Tibial artery (tissue), 4 donors: ENCODE data around the gene GRM8.

Experiments used
- DNase-seq, 2 donors: peaks; one replicate each; pipeline ENCODE4 v3.0.0-alpha.2; 2019
- H3K27ac ChIP-seq, 2 donors: fragments of 200-600 bp; sonication (generic) in 1 of 2; 1 replicate in 1 of 2; 2 replicates in 1 of 2; pipeline ENCODE4 v1.5.1; 2018 to 2019; ENCODE audit warnings: mild to moderate bottlenecking in 1 of 2
- H3K27me3 ChIP-seq, 2 donors: fragments of 200-600 bp; sonication (generic) in 1 of 2; one replicate each; pipeline versions ENCODE4 v1.5.1 to v1.6.0; 2016 to 2019
- H3K36me3 ChIP-seq, 3 donors: fragments of 200-600 bp; sonication (generic) in 2 of 3; one replicate each; pipeline ENCODE4 v1.5.1; 2016 to 2019; ENCODE audit warnings: mild to moderate bottlenecking in 2 of 3
- H3K4me1 ChIP-seq, 4 donors: fragments of 200-600 bp; sonication (generic) in 2 of 4; 1 replicate in 3 of 4; 2 replicates in 1 of 4; pipeline ENCODE4 v1.5.1; 2016 to 2019
- H3K4me3 ChIP-seq, 2 donors: fragments of 200-600 bp; sonication (generic) in 1 of 2; 1 replicate in 1 of 2; 2 replicates in 1 of 2; pipeline ENCODE4 v1.5.1; 2018 to 2019; ENCODE audit warnings: mild to moderate bottlenecking in 2 of 2
- H3K9me3 ChIP-seq, 3 donors: fragments of 200-600 bp; sonication (generic) in 1 of 3; one replicate each; pipeline ENCODE4 v1.5.1; 2016 to 2019
- intact Hi-C: fragments of 100-400 bp; cut with DNase I; formaldehyde crosslinking; loops from one replicate; pipeline ENCODE4 v1.15.0; 2023; ENCODE audit warnings: low total_unique reads
- TF ChIP-seq, protein P1 (sequence below), 2 experiments: fragments of 200-600 bp in 1 of 2; fragments of 450-650 bp in 1 of 2; IDR thresholded peaks; one replicate each; pipeline ENCODE4 v1.5.1; 2017 to 2019; ENCODE audit warnings: antibody characterized with exemption in 2 of 2, mild to moderate bottlenecking in 1 of 2, moderate library complexity in 1 of 2

Gene GRM8

DNA sequence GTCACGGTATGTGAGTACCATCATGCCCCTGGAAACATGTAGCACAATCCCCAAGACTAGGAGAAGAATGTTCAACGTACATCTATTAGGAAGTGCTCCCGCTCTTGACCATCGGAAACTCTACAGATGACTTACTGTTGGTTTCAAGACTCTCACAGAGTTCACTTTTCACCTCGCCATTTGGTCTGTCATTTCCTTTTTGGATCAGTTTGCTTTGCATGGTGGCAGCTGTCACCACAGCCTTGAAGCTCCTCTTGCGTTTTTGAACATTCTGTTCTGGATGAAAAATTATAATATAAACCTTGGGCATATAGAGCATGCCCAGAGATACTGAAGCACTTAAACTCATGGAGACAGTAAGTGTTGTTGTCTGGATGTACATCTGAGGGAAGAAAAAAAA lies 806.8 kb downstream of the GRM8 start:
- Histone ChIP-seq H3K27ac (no peak overlapping the region), H3K4me1 (no peaks in the 10 kb centered on the region), H3K27me3 (no peaks in the 10 kb centered on the region), H3K9me3 (no peaks in the 10 kb centered on the region), H3K4me3 (no peak overlapping the region), H3K36me3 (no peaks in the 10 kb centered on the region)
- TF ChIP-seq, protein P1, sequence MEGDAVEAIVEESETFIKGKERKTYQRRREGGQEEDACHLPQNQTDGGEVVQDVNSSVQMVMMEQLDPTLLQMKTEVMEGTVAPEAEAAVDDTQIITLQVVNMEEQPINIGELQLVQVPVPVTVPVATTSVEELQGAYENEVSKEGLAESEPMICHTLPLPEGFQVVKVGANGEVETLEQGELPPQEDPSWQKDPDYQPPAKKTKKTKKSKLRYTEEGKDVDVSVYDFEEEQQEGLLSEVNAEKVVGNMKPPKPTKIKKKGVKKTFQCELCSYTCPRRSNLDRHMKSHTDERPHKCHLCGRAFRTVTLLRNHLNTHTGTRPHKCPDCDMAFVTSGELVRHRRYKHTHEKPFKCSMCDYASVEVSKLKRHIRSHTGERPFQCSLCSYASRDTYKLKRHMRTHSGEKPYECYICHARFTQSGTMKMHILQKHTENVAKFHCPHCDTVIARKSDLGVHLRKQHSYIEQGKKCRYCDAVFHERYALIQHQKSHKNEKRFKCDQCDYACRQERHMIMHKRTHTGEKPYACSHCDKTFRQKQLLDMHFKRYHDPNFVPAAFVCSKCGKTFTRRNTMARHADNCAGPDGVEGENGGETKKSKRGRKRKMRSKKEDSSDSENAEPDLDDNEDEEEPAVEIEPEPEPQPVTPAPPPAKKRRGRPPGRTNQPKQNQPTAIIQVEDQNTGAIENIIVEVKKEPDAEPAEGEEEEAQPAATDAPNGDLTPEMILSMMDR (IDR thresholded peaks at IDR 0.05): no peak
- intact Hi-C loops: no loop called here
- no peak for DNase-seq

DNA sequence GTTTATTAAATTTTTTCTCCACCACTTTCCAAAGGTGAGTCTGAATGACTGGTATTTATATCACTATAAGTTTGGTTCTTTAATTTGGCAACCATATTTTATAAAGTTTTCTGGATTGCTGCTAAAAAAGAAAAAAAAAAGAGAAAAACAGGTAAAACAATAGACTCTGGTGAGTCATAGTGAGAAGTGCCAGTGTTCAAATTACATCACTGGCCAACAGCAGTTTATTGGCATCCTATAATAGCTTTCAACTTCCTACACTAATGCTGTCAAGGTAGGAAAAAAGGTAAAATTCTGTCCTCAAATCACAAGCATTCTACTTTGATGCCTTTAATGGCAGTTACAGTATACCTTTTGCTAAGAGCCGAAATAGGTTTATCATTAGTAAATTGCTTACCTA lies 808.8 kb downstream of the GRM8 start:
- H3K4me1 ChIP-seq: no peaks in the 10 kb centered on the region
- no peaks in the 10 kb centered on the region for H3K27me3 ChIP-seq
- TF ChIP-seq, protein P1 (IDR thresholded peaks at IDR 0.05): no peak
- H3K4me3 ChIP-seq: no peak overlapping the region
- no peaks in the 10 kb centered on the region for H3K9me3 ChIP-seq
- H3K36me3 ChIP-seq: no peaks in the 10 kb centered on the region
- no peak for DNase-seq
- no peak overlapping the region for H3K27ac ChIP-seq
- intact Hi-C loops: no loop called here

DNA sequence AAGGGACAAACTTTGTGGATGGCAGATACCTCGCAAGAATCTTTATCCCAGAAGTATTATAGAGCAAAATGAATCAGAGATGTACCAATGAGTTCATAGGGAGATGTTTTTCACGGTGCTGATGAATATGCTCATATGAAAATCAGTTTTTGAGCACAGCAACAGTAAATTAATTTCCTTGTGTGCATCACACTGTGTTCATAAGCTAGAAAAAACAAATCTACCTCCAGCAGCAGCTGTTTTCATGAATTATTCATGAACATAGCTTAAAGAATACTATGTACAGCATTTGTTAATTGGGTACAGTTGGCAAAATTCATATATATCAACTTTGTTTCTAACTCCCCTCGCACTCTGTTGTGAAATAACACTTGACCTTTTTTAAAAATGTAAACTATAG lies 809.8 kb downstream of the GRM8 start:
- Histone ChIP-seq H3K27me3 (no peaks in the 10 kb centered on the region), H3K9me3 (no peaks in the 10 kb centered on the region), H3K27ac (no peak overlapping the region), H3K4me3 (no peak overlapping the region), H3K36me3 (no peaks in the 10 kb centered on the region), H3K4me1 (no peaks in the 10 kb centered on the region)
- TF ChIP-seq, protein P1 (IDR thresholded peaks at IDR 0.05): no peak
- intact Hi-C loops: no loop called here
- DNase-seq: no peak

DNA sequence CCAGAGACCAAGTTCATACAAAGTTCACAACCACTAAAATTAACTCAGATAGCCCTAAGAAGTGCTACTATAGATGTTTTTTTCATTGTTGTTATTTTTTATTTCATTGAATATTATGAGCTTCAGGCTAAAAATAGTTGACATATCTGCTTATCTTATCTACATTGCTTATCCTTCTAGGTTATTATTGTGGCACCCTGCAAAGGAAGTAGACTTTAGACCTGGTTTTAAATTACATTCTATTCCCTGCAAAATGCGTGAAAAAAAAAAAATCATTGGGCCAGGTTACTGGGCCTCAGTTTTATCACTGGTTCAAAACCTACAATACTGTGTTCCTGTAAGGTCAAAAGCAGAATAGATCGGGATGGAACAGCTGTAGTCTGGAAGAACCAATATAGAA lies 811.0 kb downstream of the GRM8 start:
- Histone ChIP-seq H3K27me3 (no peaks in the 10 kb centered on the region), H3K9me3 (no peaks in the 10 kb centered on the region), H3K4me3 (no peak overlapping the region), H3K27ac (no peak overlapping the region), H3K4me1 (no peaks in the 10 kb centered on the region), H3K36me3 (no peaks in the 10 kb centered on the region)
- TF ChIP-seq, protein P1 (IDR thresholded peaks at IDR 0.05): no peak
- no peak for DNase-seq
- intact Hi-C loops: no loop called here

DNA sequence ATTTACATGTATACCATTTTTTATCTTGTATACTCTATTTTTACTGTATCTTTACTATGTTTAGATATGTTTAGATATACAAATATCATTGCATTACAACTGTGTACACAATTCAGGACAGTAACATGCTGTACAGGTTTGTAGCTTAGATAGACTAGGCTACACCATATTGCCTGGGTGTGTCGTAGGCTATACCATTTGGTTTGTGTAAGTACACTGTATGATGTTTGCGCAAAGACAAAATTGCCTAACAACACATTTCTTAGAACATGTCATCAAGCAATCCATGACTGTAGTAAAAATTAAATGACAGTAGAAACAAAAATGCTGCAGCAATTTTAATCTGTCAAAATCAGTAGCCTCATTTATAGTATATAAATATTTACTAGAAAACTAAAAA lies 812.2 kb downstream of the GRM8 start:
- TF ChIP-seq, protein P1 (IDR thresholded peaks at IDR 0.05): no peak
- Histone ChIP-seq H3K36me3 (no peaks in the 10 kb centered on the region), H3K4me3 (no peak overlapping the region), H3K9me3 (no peaks in the 10 kb centered on the region), H3K27ac (no peak overlapping the region), H3K4me1 (no peaks in the 10 kb centered on the region), H3K27me3 (no peaks in the 10 kb centered on the region)
- intact Hi-C loops: no loop called here
- DNase-seq: no peak

DNA sequence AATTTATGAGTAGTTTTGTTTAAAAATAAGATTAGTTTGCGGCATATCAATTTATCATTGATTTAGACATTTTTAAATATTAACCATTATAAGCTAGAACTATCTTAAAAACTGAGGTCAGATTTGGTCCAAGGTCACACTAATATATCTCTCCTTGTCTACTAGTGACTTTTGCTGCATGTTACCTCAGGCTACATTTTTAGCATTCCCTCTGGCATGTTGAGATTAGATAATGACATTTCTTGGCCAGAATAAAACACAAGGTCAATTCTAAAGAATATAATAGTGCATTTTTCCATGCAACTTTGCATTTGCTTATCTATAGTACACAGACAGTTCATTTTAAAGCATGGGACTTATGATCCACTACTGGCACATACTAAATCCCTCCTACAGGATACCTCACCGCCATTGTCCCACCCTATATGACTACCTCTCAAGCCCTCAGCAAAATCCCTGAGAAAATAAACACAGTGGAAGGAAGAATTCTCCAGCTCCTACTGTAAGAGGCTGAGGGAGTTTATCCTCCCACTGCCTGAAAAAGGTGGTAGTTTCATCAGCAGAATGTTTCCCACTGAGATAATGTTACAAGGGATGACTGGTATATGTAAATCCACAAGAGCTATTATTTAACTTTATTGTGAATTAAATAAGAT lies 816.4 kb downstream of the GRM8 start:
- H3K4me1 ChIP-seq: no peaks in the 10 kb centered on the region
- H3K36me3 ChIP-seq: no peaks in the 10 kb centered on the region
- H3K9me3 ChIP-seq: no peaks in the 10 kb centered on the region
- intact Hi-C loops: no loop called here
- TF ChIP-seq, protein P1 (IDR thresholded peaks at IDR 0.05): no peak
- DNase-seq: no peak
- no peaks in the 10 kb centered on the region for H3K27me3 ChIP-seq
- H3K4me3 ChIP-seq: no peak overlapping the region
- no peak overlapping the region for H3K27ac ChIP-seq
